ENCODE results near the gene PHYKPL. TPM values are rescaled to one million over a fixed set of nuclear protein-coding genes. Genes with fewer than 3 reads are reported as not detected.

PHYKPL gene
- total RNA-seq, 1 donor, result 31.5 TPM

DNA sequence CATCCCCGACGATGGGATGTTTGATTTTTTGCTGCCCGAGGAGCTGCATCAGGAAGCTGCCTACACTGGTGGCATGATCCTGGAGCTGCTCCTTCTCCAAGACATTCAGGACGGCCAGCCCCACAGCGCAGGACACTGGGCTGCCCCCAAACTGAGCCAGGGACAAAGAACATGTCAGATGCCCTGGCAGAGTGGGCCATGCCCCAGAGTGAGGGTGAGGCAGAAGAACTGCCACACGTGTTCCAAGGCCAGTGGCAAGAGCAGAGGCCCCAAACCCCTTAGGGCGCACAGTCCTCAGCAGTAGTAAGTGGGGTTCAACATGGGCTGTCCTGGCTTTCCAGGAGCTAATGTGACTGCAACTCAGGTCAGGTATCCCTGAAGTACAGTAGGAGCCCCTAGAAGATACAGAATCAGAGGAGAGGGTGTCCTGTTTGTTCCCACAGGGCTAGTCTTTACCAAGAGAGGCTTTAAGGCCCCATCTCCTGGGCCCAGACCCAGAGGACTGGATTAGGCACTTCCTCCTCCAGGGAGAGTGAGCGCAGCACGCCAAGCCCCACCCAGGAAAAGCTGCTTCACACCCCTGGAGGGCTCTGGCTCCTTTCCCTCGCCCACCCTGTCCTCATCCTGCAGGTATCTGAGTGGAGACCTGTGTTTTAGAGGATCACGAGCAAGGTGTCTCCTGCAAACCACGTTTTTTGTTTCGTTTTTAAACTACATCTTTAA lies 17.2 kb downstream of the PHYKPL start:
- H3K4me3 ChIP-seq (ENCODE audit: low read depth, low read length), result no peak overlapping the region
- TF ChIP-seq CTCF (IDR thresholded peaks at IDR 0.05; ENCODE audit: insufficient read depth, low read depth, low read length), result no peak
- DNase-seq (ENCODE audit: low read depth), result no peak

DNA sequence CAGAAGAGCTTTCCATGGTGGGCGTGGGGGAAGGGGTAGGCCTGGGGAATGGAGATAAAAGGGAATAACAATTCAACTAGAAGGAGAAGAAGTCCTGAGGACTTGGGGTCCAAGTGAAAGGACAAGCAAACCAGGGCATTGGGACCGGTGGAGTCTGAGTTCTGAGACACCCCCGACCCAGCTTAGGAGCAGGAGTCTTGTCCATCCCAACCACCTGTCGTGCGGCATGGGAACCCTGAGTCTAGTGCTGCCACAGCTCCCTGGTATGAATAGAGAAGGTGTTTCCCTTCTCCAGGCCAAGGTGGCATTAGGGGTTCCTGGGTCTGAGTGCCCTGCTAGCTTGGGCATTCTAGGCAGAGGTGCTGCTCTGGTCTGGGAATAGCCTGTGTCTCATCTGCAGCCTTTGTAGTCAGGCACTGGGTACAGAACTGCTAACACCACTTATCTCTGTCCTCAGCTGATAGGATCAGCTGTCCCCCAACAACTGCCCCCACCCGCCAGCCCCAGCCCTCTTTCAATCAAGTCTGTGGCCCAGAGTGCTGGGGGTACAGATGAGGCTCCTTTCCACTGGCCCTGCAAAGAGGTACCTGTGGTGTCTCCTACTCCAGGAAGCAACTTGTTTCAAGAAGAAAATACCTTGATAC lies 18.3 kb downstream of the PHYKPL start:
- no peak for TF ChIP-seq CTCF (IDR thresholded peaks at IDR 0.05; ENCODE audit: insufficient read depth, low read depth, low read length)
- no peak overlapping the region for H3K4me3 ChIP-seq (ENCODE audit: low read depth, low read length)
- no peak for DNase-seq (ENCODE audit: low read depth)

GRCh38 chr5:178213748-178214151 lies 18.9 kb downstream of the PHYKPL start:
- no peak overlapping the region for H3K4me3 ChIP-seq (ENCODE audit: low read depth, low read length)
- no peak for DNase-seq (ENCODE audit: low read depth)
- no peak for TF ChIP-seq CTCF (IDR thresholded peaks at IDR 0.05; ENCODE audit: insufficient read depth, low read depth, low read length)

- H3K4me3 ChIP-seq (ENCODE audit: low read depth, low read length), result no peak overlapping the region
- no peak for DNase-seq (ENCODE audit: low read depth)
- no peak for TF ChIP-seq CTCF (IDR thresholded peaks at IDR 0.05; ENCODE audit: insufficient read depth, low read depth, low read length)
These were observed 19.6 kb downstream of the PHYKPL start for GRCh38 chr5:178213003-178213461.

- no peak for DNase-seq (ENCODE audit: low read depth)
- H3K4me3 ChIP-seq (ENCODE audit: low read depth, low read length), result no peak overlapping the region
- no peak for TF ChIP-seq CTCF (IDR thresholded peaks at IDR 0.05; ENCODE audit: insufficient read depth, low read depth, low read length)
These were observed 20.2 kb downstream of the PHYKPL start for GRCh38 chr5:178212241-178213002.

DNA sequence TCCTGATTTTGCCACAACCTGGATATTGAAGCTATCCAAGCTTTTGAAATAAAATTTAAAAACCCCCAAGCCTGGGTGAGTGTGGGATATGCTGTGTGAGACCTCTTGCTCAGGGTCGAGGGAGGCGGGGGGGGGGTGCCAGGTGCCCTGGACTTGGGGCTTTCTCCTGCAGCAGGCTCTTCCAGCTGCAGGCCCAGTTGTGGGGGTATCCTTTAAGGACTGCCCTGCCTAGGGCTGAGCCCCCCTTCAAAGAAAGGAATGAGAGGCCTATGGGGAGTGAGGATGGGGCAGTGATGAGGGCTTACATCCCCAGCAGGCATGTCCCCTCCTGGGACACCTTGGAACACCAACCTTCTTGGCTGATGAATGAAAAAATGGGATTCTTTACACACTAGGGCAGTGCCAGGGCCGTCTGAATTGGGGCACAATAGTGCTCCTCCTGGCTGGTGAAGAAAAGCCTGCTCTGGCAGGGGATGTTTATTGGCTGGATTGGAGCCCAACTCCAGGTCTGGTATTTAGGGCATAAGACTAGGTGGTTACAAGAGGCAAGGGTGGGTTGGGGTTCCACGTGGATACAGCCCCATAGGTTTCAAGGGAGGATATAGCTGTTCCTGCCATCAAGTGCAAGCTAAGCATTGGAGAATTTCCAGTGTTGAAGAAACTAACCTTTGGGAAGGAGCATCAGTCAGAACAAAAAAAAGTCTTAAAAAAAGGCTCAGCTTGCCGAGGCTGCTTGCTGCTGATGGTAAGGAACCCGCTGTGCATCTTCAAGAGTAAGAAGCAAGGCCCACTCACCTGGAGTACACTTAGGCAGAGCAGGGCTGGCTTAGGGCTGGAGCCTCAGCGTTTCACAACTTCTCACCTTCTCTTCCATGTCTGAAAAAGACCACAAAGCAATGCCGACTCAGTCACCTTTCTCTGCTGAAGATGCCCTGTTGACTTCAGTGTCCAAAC lies 21.2 kb downstream of the PHYKPL start:
- TF ChIP-seq CTCF (IDR thresholded peaks at IDR 0.05; ENCODE audit: insufficient read depth, low read depth, low read length), result no peak
- no peak for DNase-seq (ENCODE audit: low read depth)
- no peak overlapping the region for H3K4me3 ChIP-seq (ENCODE audit: low read depth, low read length)

All from fibroblast of villous mesenchyme (primary cell).